Activated CD4-positive, alpha-beta T cell treated with anti-CD3 and anti-CD28 coated beads, Interleukin-2, Interleukin-4, amounts not matched to agents 100 ng/mL and 50 ng/mL, durations not matched to agents 16 hours and 8 hours (primary cell): ENCODE data around the gene MAN1C1.
"Not testable (repeated sequence)": the region's sequence is repeated elsewhere in the genome, so short reads cannot be mapped to it uniquely, and the experiment has no call there.

Experiments used
- DNase-seq: peaks from one replicate; pipeline ENCODE4 v3.0.0-alpha.2; 2020; ENCODE audit warnings: low spot score

The MAN1C1 gene

DNA sequence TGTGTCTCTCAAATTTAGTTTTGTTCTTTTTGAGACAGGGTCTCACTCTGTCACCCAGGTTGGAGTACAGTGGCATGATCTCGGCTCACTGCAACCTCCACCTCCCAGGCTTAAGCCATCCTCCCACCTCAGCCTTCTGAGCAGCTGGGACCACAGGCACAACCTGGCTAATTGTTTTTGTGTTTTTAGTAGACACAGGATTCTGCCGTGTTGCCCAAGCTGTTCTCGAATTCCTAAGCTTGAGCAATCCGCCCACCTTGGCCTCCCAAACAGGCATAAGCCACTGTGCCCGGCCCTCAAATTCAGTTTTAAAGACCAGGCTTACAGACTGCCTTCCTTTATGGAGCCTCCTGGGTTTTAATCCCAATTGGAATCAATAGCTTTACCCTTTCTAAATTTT is 99.7 kb downstream of the MAN1C1 start:
- no peak for DNase-seq

- DNase-seq = no peak
Measured at GRCh38 chr1:25718732-25719131, 102.1 kb downstream of the MAN1C1 start.

- no peak for DNase-seq
Measured at GRCh38 chr1:25720624-25721023, 104.0 kb downstream of the MAN1C1 start.

DNA sequence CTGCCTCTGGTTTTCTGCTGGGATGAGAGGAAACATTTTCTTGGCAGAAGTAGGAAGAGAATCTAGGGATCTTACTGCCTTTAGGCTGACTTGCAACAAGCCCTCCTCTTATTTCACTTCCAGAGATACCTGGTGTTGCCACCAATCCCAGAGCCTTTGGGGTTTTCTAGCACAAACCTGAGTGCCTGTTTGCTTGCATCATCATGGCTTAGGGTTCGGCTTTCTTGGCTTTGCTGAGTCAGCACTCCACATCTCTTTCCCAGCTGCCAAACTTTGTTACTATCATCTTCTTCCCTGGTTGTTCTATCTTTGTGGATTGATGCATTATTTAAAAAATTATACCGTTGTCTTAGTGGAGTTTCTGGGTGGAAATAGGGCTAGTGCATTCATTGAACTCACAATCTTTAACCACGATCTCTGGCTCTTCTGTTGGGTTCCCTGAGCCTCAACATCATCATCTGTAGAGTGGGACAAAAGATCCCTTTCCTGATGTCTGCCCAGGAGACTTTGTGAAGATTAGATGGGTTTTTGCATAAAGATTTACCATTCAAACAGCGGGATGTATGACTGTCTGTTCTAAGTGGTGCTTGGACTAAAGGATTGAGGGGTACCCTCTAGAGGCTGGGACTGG is 106.8 kb downstream of the MAN1C1 start:
- no peak for DNase-seq

GRCh38 chr1:25724201-25724600 is 107.6 kb downstream of the MAN1C1 start:
- no peak for DNase-seq

DNA sequence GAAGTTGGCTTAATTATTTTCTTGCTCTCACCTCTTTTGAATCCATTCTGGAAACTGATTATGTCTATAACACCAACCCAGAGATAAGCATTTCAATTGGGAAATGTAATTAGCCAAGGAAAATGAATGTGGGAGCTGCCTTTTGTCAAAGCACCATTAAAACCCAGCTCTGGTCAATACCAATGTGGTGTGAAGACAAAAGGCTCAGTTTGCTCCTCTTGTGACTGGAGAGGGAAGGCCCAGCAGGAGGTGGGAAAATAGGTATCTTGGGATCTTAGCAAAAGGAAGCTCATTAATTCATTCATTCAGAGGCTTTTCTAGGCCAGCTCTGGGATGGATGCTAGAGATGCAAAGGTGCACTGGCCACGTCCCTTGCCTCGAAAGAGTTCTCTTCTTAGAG is 108.4 kb downstream of the MAN1C1 start:
- DNase-seq = no peak

- no peak for DNase-seq
Measured at GRCh38 chr1:25725482-25725881, 108.9 kb downstream of the MAN1C1 start.

DNA sequence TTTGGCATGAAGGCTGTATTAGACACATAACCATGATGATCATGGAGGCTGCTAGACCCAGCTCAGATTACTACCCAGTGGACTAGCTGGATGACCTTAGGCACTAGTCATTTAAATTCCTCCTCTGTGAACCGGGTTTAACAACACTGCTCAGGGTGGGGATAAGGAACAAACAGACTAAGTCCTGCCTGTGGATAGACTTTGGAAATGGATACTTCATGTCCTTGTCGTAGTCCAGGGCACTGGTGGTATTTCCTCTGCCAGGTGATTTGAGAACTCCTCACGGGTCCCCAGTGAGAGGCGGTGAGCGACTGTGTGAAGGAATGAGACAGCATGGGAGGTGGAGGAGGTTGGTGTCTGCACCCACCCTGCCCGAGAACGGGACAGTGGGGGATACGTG is 110.5 kb downstream of the MAN1C1 start:
- no peak for DNase-seq

- DNase-seq = no peak
Measured at GRCh38 chr1:25727635-25728286, 111.2 kb downstream of the MAN1C1 start.

DNA sequence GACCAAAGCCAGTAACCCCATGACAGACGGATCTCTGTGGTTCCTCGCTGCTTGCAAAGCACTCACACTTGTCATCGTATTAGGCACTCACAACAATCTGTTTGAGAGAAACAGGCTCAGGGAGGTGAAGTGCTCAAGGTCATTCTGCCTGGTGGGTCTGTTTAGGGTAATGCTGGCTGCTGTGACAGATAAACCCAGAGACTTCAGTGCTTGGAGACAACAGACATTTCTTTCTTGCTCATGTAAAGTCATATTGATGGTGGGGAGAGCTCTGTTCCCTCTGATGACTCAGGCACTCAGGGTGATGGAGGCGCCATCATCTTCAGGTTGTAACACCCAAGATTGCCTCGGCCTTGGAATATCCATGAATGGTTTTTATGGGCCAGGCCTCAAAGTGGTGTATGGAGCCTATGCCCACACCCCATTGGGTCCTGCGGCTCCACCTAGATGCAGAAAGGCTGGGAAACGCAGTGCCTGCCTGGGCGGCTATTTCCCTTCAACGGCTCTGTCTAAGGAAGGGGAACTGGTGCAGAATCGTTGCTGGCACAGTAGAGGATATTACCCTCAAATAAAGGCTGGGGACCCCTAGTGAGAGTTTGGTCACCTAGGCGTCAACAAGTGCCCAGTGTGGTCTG is 111.8 kb downstream of the MAN1C1 start:
- no peak for DNase-seq

GRCh38 chr1:25729045-25729444 is 112.5 kb downstream of the MAN1C1 start:
- DNase-seq = no peak

DNA sequence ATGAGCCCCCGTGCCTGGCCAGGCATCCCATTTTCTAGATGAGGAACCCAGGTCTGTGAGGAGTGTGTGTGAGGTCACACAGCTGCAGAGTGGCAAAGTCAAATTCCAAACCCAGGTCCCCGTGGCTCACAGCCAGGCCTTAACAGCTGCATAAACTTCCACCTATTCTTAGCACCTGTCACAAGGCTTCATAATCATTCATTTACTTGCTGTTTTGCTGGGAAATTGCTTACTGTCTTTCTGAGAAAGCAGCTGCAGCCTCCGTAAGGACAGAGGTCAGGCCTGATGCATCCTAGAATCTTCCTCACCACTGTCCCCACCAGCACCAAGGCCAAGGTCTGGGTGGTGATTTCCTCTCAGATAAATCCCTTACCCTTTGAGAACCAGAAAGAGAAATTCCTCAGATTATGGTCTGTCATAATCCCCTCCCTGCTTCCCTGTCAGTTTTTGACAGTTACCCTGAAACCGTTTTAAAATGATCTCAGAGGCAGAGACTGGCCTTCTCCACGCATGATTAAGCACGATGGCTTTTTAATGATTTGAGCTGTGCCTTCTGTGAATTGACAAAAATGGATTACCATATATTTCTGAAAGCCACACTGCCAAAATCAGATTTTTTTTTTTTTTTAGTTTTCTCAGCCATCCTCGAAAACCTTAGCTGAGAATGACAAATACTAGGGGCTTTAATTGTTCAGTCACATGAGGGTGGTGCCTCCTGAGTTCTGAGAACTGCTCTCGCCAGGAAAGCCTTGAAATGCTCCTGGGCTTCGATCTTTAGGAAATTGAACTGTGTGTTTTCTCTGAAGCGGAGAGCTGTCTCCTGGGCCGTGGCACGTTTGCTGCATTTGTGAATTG is 113.4 kb downstream of the MAN1C1 start:
- DNase-seq = no peak

GRCh38 chr1:25731148-25731547 is 114.6 kb downstream of the MAN1C1 start:
- no peak for DNase-seq

- no peak for DNase-seq
Measured at GRCh38 chr1:25731626-25732370, 115.2 kb downstream of the MAN1C1 start.

DNA sequence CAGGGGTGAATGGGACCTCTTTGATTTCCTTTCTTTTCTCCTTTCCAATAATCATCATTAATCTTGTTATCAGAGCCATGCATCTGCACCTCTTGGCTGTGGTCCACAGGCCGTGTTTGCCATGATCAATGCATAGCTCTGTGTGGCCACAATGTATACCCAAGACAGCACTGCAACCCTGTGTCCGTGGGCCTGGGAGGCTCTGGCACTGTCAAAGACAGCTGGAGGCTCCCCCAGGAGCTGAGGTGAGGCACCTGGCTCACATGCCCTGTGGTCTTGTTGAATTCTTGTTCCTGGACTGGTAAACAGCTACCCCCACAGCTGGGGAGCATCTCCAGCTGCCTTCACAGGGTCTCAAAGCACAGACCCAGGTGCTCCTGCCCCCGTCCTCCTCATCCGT is 116.2 kb downstream of the MAN1C1 start:
- DNase-seq = no peak

DNA sequence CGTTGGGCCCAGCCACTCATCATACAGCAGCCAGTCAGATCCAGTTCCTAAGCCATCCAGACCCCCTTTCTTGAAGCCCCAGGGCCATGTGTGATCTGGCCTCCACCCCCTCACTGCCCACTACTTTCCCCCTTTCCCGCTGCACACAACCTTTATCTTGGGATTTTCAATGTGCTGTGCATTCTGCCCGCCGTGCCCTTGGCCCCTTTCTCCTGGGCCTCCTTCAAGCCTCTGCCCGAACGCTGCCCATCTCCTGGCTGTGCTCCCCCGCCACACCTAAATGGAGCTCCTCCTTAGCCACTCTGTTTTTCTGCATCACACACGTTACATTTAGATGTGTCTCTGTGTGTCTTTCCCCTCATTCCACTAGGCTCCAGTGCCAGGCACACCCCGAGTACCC is 116.7 kb downstream of the MAN1C1 start:
- no peak for DNase-seq

- not testable (repeated sequence) for DNase-seq
Measured at GRCh38 chr1:25734991-25735390, 118.4 kb downstream of the MAN1C1 start.

GRCh38 chr1:25735956-25736529 is 119.5 kb downstream of the MAN1C1 start:
- DNase-seq = no peak

GRCh38 chr1:25737130-25737529 is 120.5 kb downstream of the MAN1C1 start:
- no peak for DNase-seq

GRCh38 chr1:25738499-25738898 is 121.9 kb downstream of the MAN1C1 start:
- no peak for DNase-seq

DNA sequence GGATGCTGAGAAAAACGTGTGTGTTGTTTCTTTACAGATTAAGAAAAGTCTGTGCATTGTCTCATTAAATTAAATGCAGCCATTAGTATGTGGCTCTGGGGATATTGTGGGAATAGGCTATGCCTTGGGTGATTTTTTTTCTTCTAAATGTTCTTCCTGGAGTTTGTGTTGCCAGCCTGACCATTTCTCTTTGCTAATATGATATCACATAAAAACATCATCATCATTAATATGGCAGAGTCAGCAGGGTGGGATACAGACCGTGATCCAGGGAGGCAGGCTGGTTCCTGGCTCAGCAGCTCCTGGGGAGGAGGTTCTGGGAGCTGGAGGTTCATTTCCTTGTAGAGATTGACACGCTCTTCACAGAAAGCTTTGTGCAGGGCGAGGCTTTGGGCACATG is 122.8 kb downstream of the MAN1C1 start:
- DNase-seq = no peak

- no peak for DNase-seq
Measured at GRCh38 chr1:25740071-25740470, 123.5 kb downstream of the MAN1C1 start.
